GM10266 (cell line): ENCODE results near the gene ARL13B.

Experiments used
- DNase-seq: peaks from one replicate; pipeline ENCODE4 v3.0.0; 2012; ENCODE audit errors: extremely low spot score
- CTCF ChIP-seq: IDR thresholded peaks from 2 replicates; pipeline ENCODE4 v1.5.1; 2012; ENCODE audit warnings: mild to moderate bottlenecking, low read depth; ENCODE audit not compliant: control insufficient read depth, insufficient read depth; ENCODE audit errors: missing control alignments

Gene ARL13B

GRCh38 chr3:93984618-93985017 is 4.7 kb downstream of the ARL13B start:
- no peak for TF ChIP-seq CTCF
- DNase-seq, result no peak

- no peak for DNase-seq
- no peak for TF ChIP-seq CTCF
These were observed 8.3 kb downstream of the ARL13B start for GRCh38 chr3:93988283-93988682.

GRCh38 chr3:93988764-93989163 is 8.8 kb downstream of the ARL13B start:
- no peak for DNase-seq
- no peak for TF ChIP-seq CTCF

- no peak for DNase-seq
- TF ChIP-seq CTCF, result no peak
These were observed 9.3 kb downstream of the ARL13B start for GRCh38 chr3:93989241-93989640.

GRCh38 chr3:93991631-93992030 is 11.7 kb downstream of the ARL13B start:
- DNase-seq, result no peak
- TF ChIP-seq CTCF, result no peak

- no peak for DNase-seq
- no peak for TF ChIP-seq CTCF
These were observed 12.3 kb downstream of the ARL13B start for GRCh38 chr3:93992207-93992606.

GRCh38 chr3:93994056-93994455 is 14.1 kb downstream of the ARL13B start:
- TF ChIP-seq CTCF, result no peak
- no peak for DNase-seq
